PC-3 (cell line): Measurements from ENCODE around the gene BRD9. TPM values are rescaled to one million over a fixed set of nuclear protein-coding genes. Genes with fewer than 3 reads are reported as not detected.

Source experiments
- ATAC-seq: fragments of 200-7000 bp; cut with Tn5 transposase; 2 replicates; pipeline ENCODE4 v1.9.1; 2020; ENCODE audit warnings: mild to moderate bottlenecking, moderate library complexity
- BruUV-seq: library from RNA; stranded (reverse); fragments of 400-500 nt; replicated peaks from 2 replicates; lab custom pipeline; 2021; lab: Mats Ljungman, UMichigan
- CTCF ChIA-PET: fragments of 300-600 bp; sonication (Branson Sonifier 250); formaldehyde crosslinking; loops from one replicate; lab custom pipeline; 2022; ENCODE audit warnings: antibody characterized with exemption; lab: Charles Lee
- POLR2A ChIA-PET: fragments of 300-600 bp; sonication (Branson Sonifier 250); formaldehyde crosslinking; loops from one replicate; lab custom pipeline; 2022; ENCODE audit warnings: antibody characterized with exemption; ENCODE audit not compliant: unreplicated experiment; lab: Charles Lee
- DNase-seq: peaks from one replicate; pipeline ENCODE4 v3.0.0-alpha.2; 2015
- H2AFZ ChIP-seq: fragments of 300-600 bp; sonication (generic); 2 replicates; pipeline ENCODE4 v1.6.0; 2016; ENCODE audit warnings: antibody characterized with exemption, low read length
- H3F3A ChIP-seq: fragments of 300-600 bp; sonication (generic); one replicate; pipeline ENCODE4 v1.6.0; 2017; ENCODE audit warnings: antibody characterized with exemption, low read length, control low read depth, mild to moderate bottlenecking; ENCODE audit not compliant: unreplicated experiment
- H3K27ac ChIP-seq: fragments of 300-600 bp; sonication (generic); 2 replicates; pipeline ENCODE4 v1.5.1; 2016; ENCODE audit warnings: mild to moderate bottlenecking, low read length
- H3K27me3 ChIP-seq: fragments of 300-600 bp; sonication (generic); 2 replicates; pipeline ENCODE4 v1.6.1; 2016; ENCODE audit warnings: low read length, mixed read lengths
- H3K36me3 ChIP-seq: fragments of 300-600 bp; sonication (generic); 2 replicates; pipeline ENCODE4 v1.6.1; 2016; ENCODE audit warnings: low read depth, mixed run types, low read length, mixed read lengths
- H3K4me1 ChIP-seq: fragments of 300-600 bp; sonication (generic); 2 replicates; pipeline ENCODE4 v1.5.1; 2016; ENCODE audit warnings: low read length; ENCODE audit not compliant: insufficient read depth
- H3K4me2 ChIP-seq: fragments of 300-600 bp; sonication (generic); 2 replicates; pipeline ENCODE4 v1.6.0; 2016; ENCODE audit warnings: low read length
- H3K4me3 ChIP-seq: fragments of 300-600 bp; sonication (generic); 2 replicates; pipeline ENCODE4 v1.5.1; 2016; ENCODE audit warnings: mild to moderate bottlenecking, low read length, mixed read lengths
- H3K79me2 ChIP-seq: fragments of 300-600 bp; sonication (generic); 2 replicates; pipeline ENCODE4 v1.6.1; 2017; ENCODE audit warnings: low read length, mixed read lengths
- H3K9ac ChIP-seq: fragments of 300-600 bp; sonication (generic); 2 replicates; pipeline ENCODE4 v1.6.0; 2016; ENCODE audit warnings: mild to moderate bottlenecking, low read length
- H3K9me2 ChIP-seq: fragments of 300-600 bp; sonication (generic); replicated peaks from 2 replicates; pipeline ENCODE4 v1.6.1; 2016; ENCODE audit warnings: mixed run types, low read length, mixed read lengths
- H3K9me3 ChIP-seq: fragments of 300-600 bp; sonication (generic); 2 replicates; pipeline ENCODE4 v1.6.1; 2016; ENCODE audit warnings: low read length, mixed read lengths
- H4K20me1 ChIP-seq: fragments of 300-600 bp; sonication (generic); 2 replicates; pipeline ENCODE4 v1.6.1; 2016; ENCODE audit warnings: low read length, mixed read lengths
- CTCF ChIP-seq: fragments of 300-600 bp; sonication (generic); conservative IDR thresholded peaks from 2 replicates; pipeline ENCODE4 v1.5.1; 2017; ENCODE audit warnings: antibody characterized with exemption, low read depth, mild to moderate bottlenecking, low read length
- EZH2 ChIP-seq: fragments of 300-600 bp; sonication (generic); IDR thresholded peaks from one replicate; pipeline ENCODE4 v1.6.1; 2017; ENCODE audit warnings: antibody characterized with exemption, mild to moderate bottlenecking, low read length; ENCODE audit not compliant: unreplicated experiment
- EZH2phosphoT487 ChIP-seq: fragments of 300-600 bp; sonication (generic); IDR thresholded peaks from 2 replicates; pipeline ENCODE4 v1.6.1; 2018; ENCODE audit warnings: mild to moderate bottlenecking, antibody characterized with exemption, low read length, borderline replicate concordance
- intact Hi-C: fragments of 100-400 bp; cut with micrococcal nuclease; formaldehyde crosslinking; loops from 2 replicates; pipeline ENCODE4 v1.9.0; 2023
- total RNA-seq: library from RNA; depleted of rRNA; stranded (reverse); fragments of >200 nt; gene quantifications from 2 replicates; pipeline ENCODE4 v1.2.3, GENCODE V29; 2014

Gene BRD9
- total RNA-seq, 1 experiment from 2014 or later: 50.4 TPM

GRCh38 chr5:889075-889710 lies 3.4 kb downstream of the BRD9 start:
- Histone ChIP-seq H3F3A (no peaks in the 10 kb centered on the region), H3K4me1 (peaks cover 19% of the 10 kb centered on the region), H4K20me1 (peaks cover 20% of the 10 kb centered on the region; the same call in 1 of the 2 replicates), H2AFZ (no peak overlapping the region), H3K4me3 (no peak overlapping the region), H3K4me2 (no peak overlapping the region), H3K79me2 (peaks cover 94% of the 10 kb centered on the region), H3K27ac (no peak overlapping the region), H3K9me3 (no peaks in the 10 kb centered on the region), H3K36me3 (peaks cover 68% of the 10 kb centered on the region), H3K9me2 (no peaks in the 10 kb centered on the region), H3K27me3 (no peaks in the 10 kb centered on the region), H3K9ac (no peak overlapping the region)
- DNase-seq (no peak), ATAC-seq (no peak)
- intact Hi-C loops: no loop called here
- TF ChIP-seq CTCF (no peak), EZH2phosphoT487 (no peak), EZH2 (no peak)
- BruUV-seq: no TSS peak
- ChIA-PET CTCF (no interaction called here), POLR2A (no interaction called here)

- no peak for TF ChIP-seq CTCF
- no peak for TF ChIP-seq EZH2
- no peak for TF ChIP-seq EZH2phosphoT487
- no peak overlapping the region for H3K9ac ChIP-seq
- H3K27ac ChIP-seq: no peak overlapping the region
- H4K20me1 ChIP-seq: peaks cover 20% of the 10 kb centered on the region; the same call in 1 of the 2 replicates
- no peak for DNase-seq
- H2AFZ ChIP-seq: no peak overlapping the region
- H3K9me2 ChIP-seq: no peaks in the 10 kb centered on the region
- no peaks in the 10 kb centered on the region for H3K9me3 ChIP-seq
- no peaks in the 10 kb centered on the region for H3F3A ChIP-seq
- peaks cover 73% of the 10 kb centered on the region for H3K36me3 ChIP-seq
- H3K4me1 ChIP-seq: peaks cover 13% of the 10 kb centered on the region
- H3K4me2 ChIP-seq: no peak overlapping the region
- BruUV-seq: no TSS peak
- ATAC-seq: no peak
- peaks cover 94% of the 10 kb centered on the region for H3K79me2 ChIP-seq
- no peak overlapping the region for H3K4me3 ChIP-seq
- POLR2A ChIA-PET: no interaction called here
- CTCF ChIA-PET: no interaction called here
- intact Hi-C loops: no loop called here
- H3K27me3 ChIP-seq: no peaks in the 10 kb centered on the region
These were observed 4.0 kb downstream of the BRD9 start for GRCh38 chr5:888638-889035.

GRCh38 chr5:887947-888637 lies 4.5 kb downstream of the BRD9 start:
- no peaks in the 10 kb centered on the region for H3K27me3 ChIP-seq
- intact Hi-C loops: no loop called here
- peaks cover 23% of the 10 kb centered on the region for H4K20me1 ChIP-seq
- no peaks in the 10 kb centered on the region for H3K9me3 ChIP-seq
- H3K4me3 ChIP-seq: no peak overlapping the region
- BruUV-seq: no TSS peak
- peaks cover 94% of the 10 kb centered on the region for H3K79me2 ChIP-seq
- POLR2A ChIA-PET: no interaction called here
- H3K4me2 ChIP-seq: no peak overlapping the region
- no peak overlapping the region for H2AFZ ChIP-seq
- ATAC-seq (no peak), DNase-seq (no peak)
- CTCF ChIA-PET: no interaction called here
- peaks cover 79% of the 10 kb centered on the region for H3K36me3 ChIP-seq
- TF ChIP-seq CTCF (no peak), EZH2 (no peak), EZH2phosphoT487 (no peak)
- H3F3A ChIP-seq: no peaks in the 10 kb centered on the region
- H3K9me2 ChIP-seq: no peaks in the 10 kb centered on the region
- H3K4me1 ChIP-seq: peaks cover 10% of the 10 kb centered on the region
- H3K27ac ChIP-seq: no peak overlapping the region
- no peak overlapping the region for H3K9ac ChIP-seq
